ENCODE data around the gene VASN.

- TF ChIP-seq CTCF (IDR thresholded peaks at IDR 0.05; ENCODE audit: borderline replicate concordance, extremely low read depth, low read length, poor library complexity, severe bottlenecking), result no peak
- no peak for TF ChIP-seq EZH2 (IDR thresholded peaks at IDR 0.05; ENCODE audit: borderline replicate concordance, low read depth, low read length, severe bottlenecking)
These were observed 40.5 kb downstream of the VASN start for GRCh38 chr16:4412159-4412558.

Data from DND-41 (cell line).